OCI-LY1 (cell line): ENCODE results near the gene PRR14.

ENCODE experiments used
- H2AFZ ChIP-seq: fragments of 200-600 bp; sonication (generic), shearing (Covaris generic); 2 replicates; pipeline ENCODE4 v1.6.0; 2014; ENCODE audit warnings: antibody characterized with exemption, mild to moderate bottlenecking, low read length
- H3F3A ChIP-seq: fragments of 200-600 bp; sonication (generic), shearing (Covaris generic); 2 replicates; pipeline ENCODE4 v1.6.0; 2014; ENCODE audit warnings: mild to moderate bottlenecking, antibody characterized with exemption, low read length, moderate library complexity; ENCODE audit not compliant: insufficient read depth
- H3K27ac ChIP-seq: fragments of 200-600 bp; sonication (generic); 2 replicates; pipeline ENCODE4 v1.5.1; 2014; ENCODE audit warnings: low read length, mixed run types, mild to moderate bottlenecking, low read depth; ENCODE audit not compliant: poor library complexity, severe bottlenecking
- H3K27me3 ChIP-seq: fragments of 200-600 bp; sonication (generic); 2 replicates; pipeline ENCODE4 v1.6.0; 2014; ENCODE audit warnings: antibody characterized with exemption, mild to moderate bottlenecking, low read length, moderate library complexity; ENCODE audit not compliant: insufficient read depth
- H3K36me3 ChIP-seq: fragments of 200-600 bp; sonication (generic); 2 replicates; pipeline ENCODE4 v1.6.1; 2014; ENCODE audit warnings: mild to moderate bottlenecking, antibody characterized with exemption, low read length, moderate library complexity, mixed read lengths; ENCODE audit not compliant: insufficient read depth
- H3K4me1 ChIP-seq: fragments of 200-600 bp; sonication (generic); 2 replicates; pipeline ENCODE4 v1.5.1; 2014; ENCODE audit warnings: mild to moderate bottlenecking, low read length, moderate library complexity; ENCODE audit not compliant: insufficient read depth, severe bottlenecking
- H3K4me2 ChIP-seq: fragments of 200-600 bp; sonication (generic), shearing (Covaris generic); 2 replicates; pipeline ENCODE4 v1.6.1; 2014; ENCODE audit warnings: low read length
- H3K4me3 ChIP-seq: fragments of 200-600 bp; sonication (generic); 2 replicates; pipeline ENCODE4 v1.5.1; 2014; ENCODE audit warnings: low read length, low read depth, mild to moderate bottlenecking, mixed read lengths; ENCODE audit not compliant: poor library complexity, severe bottlenecking
- H3K79me2 ChIP-seq: fragments of 200-600 bp; shearing (Covaris generic); 2 replicates; pipeline ENCODE4 v1.6.1; 2016; ENCODE audit warnings: mixed run types, low read length, mixed read lengths; ENCODE audit not compliant: insufficient read depth
- H3K9ac ChIP-seq: fragments of 200-600 bp; sonication (generic), shearing (Covaris generic); 2 replicates; pipeline ENCODE4 v1.6.1; 2014; ENCODE audit warnings: mild to moderate bottlenecking, low read length, mixed read lengths
- H3K9me2 ChIP-seq: fragments of 200-600 bp; sonication (generic), shearing (Covaris generic); 2 replicates; pipeline ENCODE4 v1.6.1; 2014; ENCODE audit warnings: low read depth, mild to moderate bottlenecking, low read length, mixed read lengths
- H3K9me3 ChIP-seq: fragments of 200-600 bp; shearing (Covaris generic); 2 replicates; pipeline ENCODE4 v1.6.1; 2014; ENCODE audit warnings: low read length, mixed read lengths
- H4K20me1 ChIP-seq: fragments of 200-600 bp; sonication (generic), shearing (Covaris generic); 2 replicates; pipeline ENCODE4 v1.6.0; 2016; ENCODE audit warnings: mild to moderate bottlenecking, low read length; ENCODE audit not compliant: insufficient read depth
- CTCF ChIP-seq: fragments of 200-600 bp; sonication (generic), shearing (Covaris generic); IDR thresholded peaks from 2 replicates; pipeline ENCODE4 v1.5.1; 2017; ENCODE audit warnings: mild to moderate bottlenecking, antibody characterized with exemption, low read length, moderate library complexity, mixed read lengths
- EZH2 ChIP-seq: fragments of 200-600 bp; sonication (generic), shearing (Covaris generic); IDR thresholded peaks from 2 replicates; pipeline ENCODE4 v1.8.0; 2017; ENCODE audit warnings: borderline replicate concordance, mixed run types, mild to moderate bottlenecking, antibody characterized with exemption, low read length, moderate library complexity, mixed read lengths

The PRR14 gene

DNA sequence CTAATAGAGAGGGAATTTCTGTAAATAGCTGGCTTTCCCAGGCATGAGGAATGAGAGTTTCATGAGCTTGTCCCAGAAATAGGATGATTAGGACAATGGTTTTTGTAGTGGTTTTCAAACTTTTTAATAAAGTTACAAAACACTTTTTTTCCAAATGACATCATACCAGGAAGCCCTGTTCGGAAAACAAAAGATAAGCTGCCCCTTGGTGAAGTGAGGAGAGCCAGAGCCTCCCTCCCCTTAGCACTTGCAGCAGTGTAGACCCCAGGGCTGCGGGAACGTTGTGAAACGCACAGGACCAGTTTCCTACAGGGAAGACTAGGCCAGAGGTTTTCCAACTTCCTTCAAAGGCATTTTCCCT, 15.1 kb downstream of the PRR14 start:
- Histone ChIP-seq H3K36me3 (peaks cover 89% of the 10 kb centered on the region), H4K20me1 (no peaks in the 10 kb centered on the region), H3K79me2 (no peaks in the 10 kb centered on the region), H3K4me3 (no peak overlapping the region), H3K4me1 (peaks cover 23% of the 10 kb centered on the region), H3K4me2 (no peak overlapping the region), H3F3A (no peaks in the 10 kb centered on the region), H3K9me3 (no peaks in the 10 kb centered on the region), H2AFZ (no peak overlapping the region), H3K9ac (no peak overlapping the region), H3K27ac (no peak overlapping the region), H3K9me2 (no peaks in the 10 kb centered on the region), H3K27me3 (no peaks in the 10 kb centered on the region)
- no peak for TF ChIP-seq EZH2
- TF ChIP-seq CTCF: no peak

GRCh38 chr16:30666681-30667080, 15.9 kb downstream of the PRR14 start:
- Histone ChIP-seq H3K9me2 (no peaks in the 10 kb centered on the region), H2AFZ (no peak overlapping the region), H3K27ac (no peak overlapping the region), H3K79me2 (no peaks in the 10 kb centered on the region), H3K4me2 (no peak overlapping the region), H4K20me1 (no peaks in the 10 kb centered on the region), H3K9me3 (no peaks in the 10 kb centered on the region), H3K4me1 (peaks cover 14% of the 10 kb centered on the region), H3K27me3 (no peaks in the 10 kb centered on the region), H3F3A (no peaks in the 10 kb centered on the region), H3K4me3 (no peak overlapping the region), H3K9ac (no peak overlapping the region), H3K36me3 (peaks cover 83% of the 10 kb centered on the region)
- no peak for TF ChIP-seq CTCF

DNA sequence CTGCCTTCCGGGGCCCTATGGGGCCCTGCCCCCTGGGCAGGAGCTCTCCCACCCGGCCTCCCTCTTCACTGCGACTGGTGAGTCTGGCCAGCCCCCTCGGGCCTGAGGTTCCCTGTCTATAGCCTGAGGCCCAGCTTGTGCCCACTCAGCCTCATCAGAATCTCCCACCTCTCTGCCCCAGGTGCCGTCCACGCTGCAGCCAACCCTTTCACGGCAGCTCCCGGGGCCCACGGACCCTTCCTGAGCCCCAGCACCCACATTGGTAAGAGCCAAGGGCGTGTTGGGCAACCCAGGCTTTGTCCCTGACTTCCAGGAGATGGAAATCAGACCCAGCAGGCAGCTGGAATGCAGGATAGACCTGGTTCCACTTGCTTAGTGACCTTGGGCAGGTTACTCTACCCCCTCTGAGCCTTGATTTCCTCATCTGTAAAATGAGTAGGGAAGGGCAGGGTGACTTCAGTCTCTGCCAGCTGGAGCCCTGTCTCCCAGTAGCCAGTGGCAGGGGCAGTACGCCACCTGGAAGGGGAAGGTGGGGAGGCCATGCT, 16.7 kb downstream of the PRR14 start:
- Histone ChIP-seq H3K4me1 (peaks cover 8% of the 10 kb centered on the region), H3K27me3 (no peaks in the 10 kb centered on the region), H3K4me2 (no peak overlapping the region), H3K36me3 (peaks cover 75% of the 10 kb centered on the region), H3F3A (no peaks in the 10 kb centered on the region), H4K20me1 (no peaks in the 10 kb centered on the region), H3K9me3 (no peaks in the 10 kb centered on the region), H3K4me3 (no peak overlapping the region), H3K27ac (no peak overlapping the region), H3K9ac (no peak overlapping the region), H2AFZ (no peak overlapping the region), H3K9me2 (no peaks in the 10 kb centered on the region), H3K79me2 (no peaks in the 10 kb centered on the region)
- TF ChIP-seq CTCF (no peak), EZH2 (no peak)
